Endothelial cell (in vitro differentiated cells): ENCODE data around the gene FOSB. TPM values are rescaled to one million over a fixed set of nuclear protein-coding genes. Genes with fewer than 3 reads are reported as not detected.

ENCODE experiments used
- DNase-seq: peaks from one replicate; pipeline ENCODE4 v3.0.0; 2021; ENCODE audit warnings: low spot score
- H3K27ac Mint-ChIP-seq: one replicate; pipeline ENCODE4 v1.8.0; 2021; ENCODE audit warnings: mixed read lengths, inconsistent platforms; ENCODE audit not compliant: unreplicated experiment
- H3K27me3 Mint-ChIP-seq: one replicate; pipeline ENCODE4 v1.8.0; 2021; ENCODE audit warnings: mild to moderate bottlenecking, moderate library complexity, mixed read lengths, inconsistent platforms; ENCODE audit not compliant: unreplicated experiment
- H3K36me3 Mint-ChIP-seq: one replicate; pipeline ENCODE4 v1.8.0; 2021; ENCODE audit warnings: mild to moderate bottlenecking, low read depth, mixed read lengths, inconsistent platforms; ENCODE audit not compliant: unreplicated experiment
- H3K4me1 Mint-ChIP-seq: one replicate; pipeline ENCODE4 v1.8.0; 2021; ENCODE audit warnings: mild to moderate bottlenecking, mixed read lengths, inconsistent platforms; ENCODE audit not compliant: unreplicated experiment
- H3K4me3 Mint-ChIP-seq: one replicate; pipeline ENCODE4 v1.8.0; 2021; ENCODE audit warnings: mild to moderate bottlenecking, mixed read lengths, inconsistent platforms; ENCODE audit not compliant: unreplicated experiment
- H3K9me3 Mint-ChIP-seq: one replicate; pipeline ENCODE4 v1.8.0; 2021; ENCODE audit warnings: mixed read lengths, inconsistent platforms; ENCODE audit not compliant: unreplicated experiment
- total RNA-seq: library from RNA; stranded (reverse); fragmentation: NEBNext Ultra II Directional; extraction: Animal tissue kit (Norgen Biotek cat#: 25700); gene quantifications from one replicate; pipeline ENCODE4 v1.2.1, GENCODE V29; 2021; ENCODE audit not compliant: unreplicated experiment
- TF ChIP-seq, protein P1 (sequence below): fragments of 200-600 bp; sonication (generic); IDR thresholded peaks from one replicate; pipeline ENCODE4 v1.5.0; 2021; ENCODE audit warnings: antibody characterized with exemption; ENCODE audit not compliant: unreplicated experiment

FOSB gene
- total RNA-seq, 1 donor from 2014 or later = 64.2 TPM

DNA sequence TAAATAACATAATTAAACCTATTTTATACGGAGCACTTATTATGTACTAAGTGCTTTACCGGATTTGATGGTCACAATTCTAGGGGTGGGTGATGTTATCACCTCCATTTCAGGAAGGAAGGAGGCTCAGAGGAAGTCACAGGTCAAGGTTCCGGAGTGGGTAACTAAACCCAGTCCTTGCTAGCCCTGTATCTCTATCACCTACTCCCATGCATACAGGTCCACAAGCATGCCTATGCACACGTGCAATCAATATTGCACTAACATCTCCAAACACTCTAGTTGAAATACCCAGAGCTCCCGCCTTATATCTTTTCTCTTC is 17.8 kb upstream of the FOSB start:
- Mint-ChIP-seq H3K36me3 (peaks cover 11% of the 10 kb centered on the region), H3K9me3 (no peaks in the 10 kb centered on the region)

DNA sequence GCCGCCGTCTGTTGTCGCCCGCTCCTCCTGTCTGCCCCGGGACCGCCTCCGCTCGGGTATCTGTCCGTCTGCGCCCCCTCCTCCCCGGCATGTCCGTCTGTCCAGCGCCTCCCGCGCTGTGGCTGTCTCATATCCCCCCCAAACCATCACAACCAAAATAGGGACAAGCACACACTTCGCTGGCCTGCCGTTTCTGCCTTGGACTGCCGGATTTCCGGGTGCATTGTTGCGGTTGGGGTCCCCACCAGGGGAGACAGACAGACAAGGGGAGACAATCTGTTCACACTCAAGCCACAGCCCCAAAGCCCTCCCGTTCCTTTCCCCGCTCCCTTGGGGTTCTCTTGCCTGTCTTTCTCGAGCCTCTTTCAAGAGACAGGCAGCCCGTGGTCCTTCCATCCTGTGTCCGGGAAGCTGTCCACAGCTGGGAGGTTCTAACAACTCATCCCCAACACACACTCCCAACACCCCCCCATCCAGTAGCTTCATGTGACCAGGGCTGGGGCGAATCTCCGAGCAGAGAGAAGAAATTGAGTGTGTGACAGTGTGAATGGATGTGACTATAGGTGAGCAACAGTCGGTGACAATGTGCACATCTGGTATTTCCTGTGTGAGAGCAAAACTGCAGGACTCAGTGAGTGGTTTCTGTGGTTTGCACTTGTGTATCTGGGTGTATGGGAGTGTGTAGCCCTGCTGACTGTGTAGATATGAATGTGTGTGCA is 16.5 kb upstream of the FOSB start:
- TF ChIP-seq, protein P1, sequence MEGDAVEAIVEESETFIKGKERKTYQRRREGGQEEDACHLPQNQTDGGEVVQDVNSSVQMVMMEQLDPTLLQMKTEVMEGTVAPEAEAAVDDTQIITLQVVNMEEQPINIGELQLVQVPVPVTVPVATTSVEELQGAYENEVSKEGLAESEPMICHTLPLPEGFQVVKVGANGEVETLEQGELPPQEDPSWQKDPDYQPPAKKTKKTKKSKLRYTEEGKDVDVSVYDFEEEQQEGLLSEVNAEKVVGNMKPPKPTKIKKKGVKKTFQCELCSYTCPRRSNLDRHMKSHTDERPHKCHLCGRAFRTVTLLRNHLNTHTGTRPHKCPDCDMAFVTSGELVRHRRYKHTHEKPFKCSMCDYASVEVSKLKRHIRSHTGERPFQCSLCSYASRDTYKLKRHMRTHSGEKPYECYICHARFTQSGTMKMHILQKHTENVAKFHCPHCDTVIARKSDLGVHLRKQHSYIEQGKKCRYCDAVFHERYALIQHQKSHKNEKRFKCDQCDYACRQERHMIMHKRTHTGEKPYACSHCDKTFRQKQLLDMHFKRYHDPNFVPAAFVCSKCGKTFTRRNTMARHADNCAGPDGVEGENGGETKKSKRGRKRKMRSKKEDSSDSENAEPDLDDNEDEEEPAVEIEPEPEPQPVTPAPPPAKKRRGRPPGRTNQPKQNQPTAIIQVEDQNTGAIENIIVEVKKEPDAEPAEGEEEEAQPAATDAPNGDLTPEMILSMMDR = no peak
- Mint-ChIP-seq H3K27ac (peak overlapping the region; percentile 99), H3K36me3 (peaks cover 5% of the 10 kb centered on the region), H3K4me1 (peaks cover 31% of the 10 kb centered on the region), H3K27me3 (peaks cover 41% of the 10 kb centered on the region), H3K4me3 (peak overlapping the region; percentile 92), H3K9me3 (no peaks in the 10 kb centered on the region)
- DNase-seq = peak; percentile 33

More for the DNA sequence above, 17.8 kb upstream of the FOSB start:
- Mint-ChIP-seq H3K27me3 (peaks cover 44% of the 10 kb centered on the region), H3K4me1 (peaks cover 35% of the 10 kb centered on the region), H3K27ac (peak overlapping the region; percentile 99), H3K4me3 (peak overlapping the region; percentile 93)
- no peak for DNase-seq
- TF ChIP-seq, protein P1 = no peak

GRCh38 chr19:45451850-45452387 is 15.9 kb upstream of the FOSB start:
- no peak for DNase-seq
- TF ChIP-seq, protein P1 = no peak
- Mint-ChIP-seq H3K27ac (peak overlapping the region; percentile 99), H3K36me3 (peaks cover 5% of the 10 kb centered on the region), H3K27me3 (peaks cover 39% of the 10 kb centered on the region), H3K4me3 (peak overlapping the region; percentile 92), H3K4me1 (peaks cover 30% of the 10 kb centered on the region), H3K9me3 (no peaks in the 10 kb centered on the region)

- peak; percentile 56 for DNase-seq
- Mint-ChIP-seq H3K4me3 (no peak overlapping the region), H3K9me3 (no peaks in the 10 kb centered on the region), H3K27ac (peak overlapping the region; percentile 70), H3K36me3 (peaks cover 5% of the 10 kb centered on the region), H3K27me3 (peaks cover 21% of the 10 kb centered on the region), H3K4me1 (peaks cover 13% of the 10 kb centered on the region)
- TF ChIP-seq, protein P1 = no peak
These were observed 11.9 kb upstream of the FOSB start for GRCh38 chr19:45455707-45456499.

DNA sequence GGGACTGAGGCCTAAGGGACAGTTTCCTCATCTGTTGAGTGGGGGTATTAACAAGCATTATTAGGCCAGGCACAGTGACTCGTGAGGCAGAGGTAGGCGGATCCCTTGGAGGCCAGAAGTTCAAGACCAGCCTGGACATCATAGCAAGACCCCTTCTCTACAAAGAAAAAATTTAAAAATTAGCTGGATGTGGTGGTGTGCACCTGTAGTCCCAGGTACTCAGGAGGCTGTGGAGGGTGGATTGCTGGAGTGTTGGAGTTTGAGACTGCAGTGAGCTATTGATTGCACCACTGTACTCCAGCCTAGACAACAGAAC is 11.3 kb upstream of the FOSB start:
- DNase-seq = no peak
- Mint-ChIP-seq H3K4me3 (no peak overlapping the region), H3K4me1 (peaks cover 8% of the 10 kb centered on the region), H3K36me3 (peaks cover 4% of the 10 kb centered on the region), H3K27me3 (peaks cover 16% of the 10 kb centered on the region), H3K27ac (no peak overlapping the region), H3K9me3 (no peaks in the 10 kb centered on the region)
- TF ChIP-seq, protein P1 = no peak
